GM18907 (cell line): ENCODE data around the gene PATZ1.

Source experiments
- ATAC-seq: cut with Tn5 transposase; IDR thresholded peaks from one replicate; pipeline ENCODE4 v1.9.1; 2021; ENCODE audit warnings: mild to moderate bottlenecking, moderate library complexity; ENCODE audit not compliant: unreplicated experiment

The PATZ1 gene

GRCh38 chr22:31343235-31344191, 2.6 kb downstream of the PATZ1 start:
- ATAC-seq, result no peak

GRCh38 chr22:31342389-31343140, 3.6 kb downstream of the PATZ1 start:
- ATAC-seq, result no peak

GRCh38 chr22:31341386-31342088, 4.6 kb downstream of the PATZ1 start:
- no peak for ATAC-seq

- no peak for ATAC-seq
Measured at GRCh38 chr22:31340765-31341247, 5.3 kb downstream of the PATZ1 start.

- no peak for ATAC-seq
Measured at GRCh38 chr22:31340360-31340759, 5.8 kb downstream of the PATZ1 start.

GRCh38 chr22:31339148-31339832, 6.9 kb downstream of the PATZ1 start:
- no peak for ATAC-seq

- no peak for ATAC-seq
Measured at GRCh38 chr22:31337178-31337577, 9.0 kb downstream of the PATZ1 start.

- no peak for ATAC-seq
Measured at GRCh38 chr22:31334329-31334728, 11.8 kb downstream of the PATZ1 start.

- ATAC-seq, result no peak
Measured at GRCh38 chr22:31333641-31334040, 12.5 kb downstream of the PATZ1 start.

- no peak for ATAC-seq
Measured at GRCh38 chr22:31332886-31333285, 13.3 kb downstream of the PATZ1 start.

GRCh38 chr22:31332010-31332409, 14.1 kb downstream of the PATZ1 start:
- no peak for ATAC-seq

- ATAC-seq, result no peak
Measured at GRCh38 chr22:31329453-31330215, 16.5 kb downstream of the PATZ1 start.

- ATAC-seq, result no peak
Measured at GRCh38 chr22:31329029-31329428, 17.1 kb downstream of the PATZ1 start.

GRCh38 chr22:31328544-31328960, 17.6 kb downstream of the PATZ1 start:
- no peak for ATAC-seq

- no peak for ATAC-seq
Measured at GRCh38 chr22:31327806-31328543, 18.2 kb downstream of the PATZ1 start.

GRCh38 chr22:31326877-31327276, 19.3 kb downstream of the PATZ1 start:
- ATAC-seq, result no peak

GRCh38 chr22:31323578-31324550, 22.3 kb downstream of the PATZ1 start:
- ATAC-seq, result no peak

GRCh38 chr22:31321421-31321820, 24.7 kb downstream of the PATZ1 start:
- ATAC-seq, result no peak
